Neuronal stem cell (in vitro differentiated cells): ENCODE results near the gene PIAS2.

Experiments
- DNase-seq: peaks from one replicate; pipeline ENCODE4 v3.0.0-alpha.2; 2013; ENCODE audit warnings: low spot score
- H2AFZ ChIP-seq: one replicate; pipeline ENCODE4 v1.6.1; 2013; ENCODE audit warnings: mild to moderate bottlenecking, low read length, inconsistent platforms
- H2AK5ac ChIP-seq: 2 replicates; pipeline ENCODE4 v1.6.1; 2013; ENCODE audit warnings: low read depth, mild to moderate bottlenecking, inconsistent platforms, low read length, moderate library complexity, mixed read lengths
- H2BK120ac ChIP-seq: 2 replicates; pipeline ENCODE4 v1.6.1; 2013; ENCODE audit warnings: low read depth, mild to moderate bottlenecking, inconsistent platforms, low read length, moderate library complexity, mixed read lengths
- H2BK12ac ChIP-seq: one replicate; pipeline ENCODE4 v1.6.1; 2013; ENCODE audit warnings: low read length, inconsistent platforms
- H2BK15ac ChIP-seq: 2 replicates; pipeline ENCODE4 v1.6.1; 2013; ENCODE audit warnings: mild to moderate bottlenecking, low read length, inconsistent platforms, mixed read lengths
- H2BK5ac ChIP-seq: one replicate; pipeline ENCODE4 v1.6.1; 2013; ENCODE audit warnings: inconsistent platforms, mild to moderate bottlenecking, low read length, moderate library complexity
- H3K14ac ChIP-seq: one replicate; pipeline ENCODE4 v1.6.1; 2013; ENCODE audit warnings: low read length, inconsistent platforms
- H3K18ac ChIP-seq: 2 replicates; pipeline ENCODE4 v1.6.1; 2013; ENCODE audit warnings: low read length, inconsistent platforms
- H3K23ac ChIP-seq: 2 replicates; pipeline ENCODE4 v1.6.1; 2013; ENCODE audit warnings: low read depth, mild to moderate bottlenecking, mixed read lengths, low read length, inconsistent platforms; ENCODE audit not compliant: poor library complexity
- H3K27ac ChIP-seq: replicated peaks from 3 replicates; pipeline ENCODE4 v1.5.1; 2013; ENCODE audit warnings: low read length, inconsistent platforms
- H3K27me3 ChIP-seq, 3 experiments: 2 replicates each; pipeline ENCODE4 v1.6.1; 2013; ENCODE audit warnings: low read length in 3 of 3, mild to moderate bottlenecking in 2 of 3, inconsistent platforms in 1 of 3, low read depth in 1 of 3, mixed read lengths in 1 of 3, moderate library complexity in 1 of 3; ENCODE audit not compliant: control insufficient read depth in 3 of 3, insufficient read depth in 3 of 3
- H3K36me3 ChIP-seq, 2 donors: replicated peaks in 1 of 2; 2 replicates each; pipeline ENCODE4 v1.6.1; 2013; ENCODE audit warnings: low read length in 2 of 2; ENCODE audit not compliant: control insufficient read depth in 2 of 2, insufficient read depth in 2 of 2
- H3K4ac ChIP-seq: 2 replicates; pipeline ENCODE4 v1.6.1; 2013; ENCODE audit warnings: inconsistent platforms, mild to moderate bottlenecking, low read length, moderate library complexity
- H3K4me1 ChIP-seq, 2 donors: 1 replicate in 1 of 2; 2 replicates in 1 of 2; pipeline ENCODE4 v1.6.1; 2013; ENCODE audit warnings: low read length in 2 of 2, low read depth in 1 of 2; ENCODE audit not compliant: control insufficient read depth in 2 of 2, insufficient read depth in 1 of 2
- H3K4me2 ChIP-seq: one replicate; pipeline ENCODE4 v1.6.1; 2013; ENCODE audit warnings: mild to moderate bottlenecking, low read length, inconsistent platforms; ENCODE audit not compliant: insufficient read depth, poor library complexity, severe bottlenecking
- H3K4me3 ChIP-seq, 2 donors: 2 replicates each; pipeline ENCODE4 v1.5.1; 2013; ENCODE audit warnings: low read length in 2 of 2, mild to moderate bottlenecking in 2 of 2, inconsistent platforms in 1 of 2, moderate library complexity in 1 of 2
- H3K79me1 ChIP-seq: one replicate; pipeline ENCODE4 v1.6.1; 2013; ENCODE audit warnings: low read depth, mild to moderate bottlenecking, inconsistent platforms, low read length, moderate library complexity
- H3K9ac ChIP-seq: one replicate; pipeline ENCODE4 v1.6.1; 2013; ENCODE audit warnings: mild to moderate bottlenecking, low read depth, low read length, inconsistent platforms; ENCODE audit not compliant: poor library complexity
- H3K9me3 ChIP-seq, 2 donors: replicated peaks in 1 of 2; 2 replicates each; pipeline versions ENCODE3 to v1.6.1; 2013; ENCODE audit warnings: low read length in 2 of 2, mild to moderate bottlenecking in 2 of 2, inconsistent platforms in 1 of 2, low read depth in 1 of 2, mixed read lengths in 1 of 2, moderate library complexity in 1 of 2; ENCODE audit not compliant: control insufficient read depth in 2 of 2, insufficient read depth in 1 of 2
- H4K8ac ChIP-seq: one replicate; pipeline ENCODE4 v1.6.1; 2013; ENCODE audit warnings: low read depth, mild to moderate bottlenecking, inconsistent platforms, low read length, moderate library complexity
- H4K91ac ChIP-seq: one replicate; pipeline ENCODE4 v1.6.1; 2013; ENCODE audit warnings: low read length, low read depth, mild to moderate bottlenecking, inconsistent platforms; ENCODE audit not compliant: poor library complexity
- WGBS, 2 donors: extraction: QIAGEN DNeasy Blood & Tissue Kit; methylation state at CpG; one replicate each; pipeline ENCODE4 v1.1.7; 2013; ENCODE audit warnings: missing lambda C conversion rate in 2 of 2, mixed read lengths in 1 of 2; ENCODE audit not compliant: insufficient read length in 2 of 2, insufficient replicate concordance in 1 of 2; ENCODE audit errors: extremely low coverage in 2 of 2; 5-methylcytosine and 5-hydroxymethylcytosine counted together

PIAS2 gene

DNA sequence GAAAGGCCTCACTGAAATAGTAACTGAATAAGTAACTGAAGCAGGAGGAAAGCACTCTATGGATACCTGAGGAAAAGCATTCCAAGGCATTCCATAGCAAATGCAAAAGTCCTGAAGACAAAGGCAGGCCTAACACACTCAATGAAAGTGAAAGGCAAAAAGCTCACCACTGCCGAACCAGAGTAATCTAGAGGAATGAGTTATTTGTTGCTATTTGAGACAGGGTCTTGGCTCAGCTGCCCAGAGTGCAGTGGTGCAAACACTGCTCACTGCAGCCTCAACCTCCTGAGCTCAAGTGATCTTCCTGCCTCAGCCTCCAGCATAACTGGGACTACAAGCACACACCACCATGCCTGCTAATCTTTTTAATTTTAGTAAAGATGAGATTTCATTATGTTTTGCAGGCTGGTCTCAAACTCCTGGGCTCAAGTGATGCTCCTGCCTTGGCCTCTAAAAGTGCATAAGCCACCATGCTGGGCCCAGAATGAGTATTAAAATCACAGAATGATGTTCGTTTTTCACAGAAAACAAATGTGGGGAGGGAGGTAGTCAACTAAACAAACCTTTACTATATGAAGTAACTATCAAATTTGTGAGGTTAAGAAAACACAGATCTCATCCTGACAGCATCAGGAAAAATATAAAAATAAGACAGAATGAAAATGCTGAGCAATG, 17.9 kb downstream of the PIAS2 start:
- DNase-seq: peak; percentile 40

GRCh38 chr18:46894124-46894523, 23.2 kb downstream of the PIAS2 start:
- Histone ChIP-seq H3K9me3 (peaks cover 8 to 14% of the 10 kb centered on the region in 2 donors), H3K4me1 (peaks cover 0 to 2% of the 10 kb centered on the region in 2 donors)
- no CpG with 5 or more reads among the region's 2 CpGs for WGBS, 2 donors

More for the DNA sequence above, 17.9 kb downstream of the PIAS2 start:
- H2AK5ac ChIP-seq: no peak overlapping the region
- H3K9ac ChIP-seq: no peak overlapping the region
- no peak overlapping the region for H4K91ac ChIP-seq
- H2BK12ac ChIP-seq: no peak overlapping the region
- peaks cover 0 to 5% of the 10 kb centered on the region in 2 donors for H3K4me1 ChIP-seq
- no peak overlapping the region for H2BK15ac ChIP-seq
- H3K18ac ChIP-seq: no peak overlapping the region
- H3K23ac ChIP-seq: no peak overlapping the region
- no peak overlapping the region for H3K4ac ChIP-seq
- no peak overlapping the region for H2BK120ac ChIP-seq
- no peaks in the 10 kb centered on the region for H3K27me3 ChIP-seq
- H2BK5ac ChIP-seq: no peak overlapping the region
- H3K36me3 ChIP-seq: no peaks in the 10 kb centered on the region
- no peak overlapping the region for H3K4me3 ChIP-seq
- no peaks in the 10 kb centered on the region for H3K79me1 ChIP-seq
- H3K14ac ChIP-seq: no peak overlapping the region
- H3K4me2 ChIP-seq: no peak overlapping the region
- H3K27ac ChIP-seq: peak overlapping the region; percentile 85
- no CpG with 5 or more reads among the region's 2 CpGs for WGBS, 2 donors
- H2AFZ ChIP-seq: no peak overlapping the region
- no peaks in the 10 kb centered on the region for H3K9me3 ChIP-seq
- no peak overlapping the region for H4K8ac ChIP-seq

GRCh38 chr18:46893360-46893759, 23.9 kb downstream of the PIAS2 start:
- Histone ChIP-seq H3K36me3 (peaks cover 7 to 24% of the 10 kb centered on the region in 2 donors), H2AFZ (no peak overlapping the region), H2BK120ac (no peak overlapping the region), H3K79me1 (peaks cover 2% of the 10 kb centered on the region), H3K4me1 (peaks cover 0 to 2% of the 10 kb centered on the region in 2 donors), H3K9ac (no peak overlapping the region), H3K23ac (no peak overlapping the region), H3K27ac (no peak overlapping the region), H3K9me3 (peaks cover 13 to 22% of the 10 kb centered on the region in 2 donors), H3K4me2 (no peak overlapping the region), H3K14ac (no peak overlapping the region), H4K8ac (no peak overlapping the region), H3K27me3 (no peaks in the 10 kb centered on the region), H2AK5ac (no peak overlapping the region), H3K4me3 (no peak overlapping the region), H2BK12ac (no peak overlapping the region), H3K18ac (no peak overlapping the region), H2BK15ac (no peak overlapping the region), H4K91ac (no peak overlapping the region), H3K4ac (no peak overlapping the region), H2BK5ac (no peak overlapping the region)
- DNase-seq: no peak
- no CpG with 5 or more reads among the region's 1 CpG for WGBS, 2 donors

More at GRCh38 chr18:46894124-46894523, 23.2 kb downstream of the PIAS2 start:
- Histone ChIP-seq H2BK5ac (no peak overlapping the region), H3K4ac (no peak overlapping the region), H3K4me3 (no peak overlapping the region), H3K4me2 (no peak overlapping the region), H2BK15ac (no peak overlapping the region), H4K91ac (no peak overlapping the region), H2AK5ac (no peak overlapping the region), H3K9ac (no peak overlapping the region), H3K14ac (no peak overlapping the region), H2AFZ (no peak overlapping the region), H3K79me1 (no peaks in the 10 kb centered on the region), H3K36me3 (peaks cover 2 to 16% of the 10 kb centered on the region in 2 donors), H2BK120ac (no peak overlapping the region), H3K23ac (no peak overlapping the region), H3K18ac (no peak overlapping the region), H4K8ac (no peak overlapping the region), H3K27ac (no peak overlapping the region), H3K27me3 (no peaks in the 10 kb centered on the region), H2BK12ac (no peak overlapping the region)
- no peak for DNase-seq

DNA sequence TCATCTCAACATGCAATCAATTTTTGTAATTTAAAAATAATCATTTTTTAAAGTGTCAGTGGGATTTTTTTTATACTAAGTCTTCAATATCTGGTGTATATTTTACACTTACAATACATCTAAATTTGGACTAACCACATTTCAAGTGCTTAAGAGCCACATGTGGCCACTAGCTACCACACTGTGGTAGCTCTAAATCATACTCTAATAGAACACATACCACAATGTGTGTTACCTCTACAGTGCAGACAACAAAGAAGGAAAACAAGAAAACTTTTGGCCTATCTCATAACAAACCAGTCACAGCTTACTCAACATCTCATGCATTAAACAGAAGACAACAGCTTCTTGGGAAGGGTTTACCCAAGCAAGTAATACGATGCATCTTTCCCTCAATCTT, 24.5 kb downstream of the PIAS2 start:
- H3K36me3 ChIP-seq: peaks cover 8 to 25% of the 10 kb centered on the region in 2 donors
- H3K9ac ChIP-seq: no peak overlapping the region

More for the DNA sequence above, 24.5 kb downstream of the PIAS2 start:
- H3K23ac ChIP-seq: no peak overlapping the region
- no peaks in the 10 kb centered on the region for H3K27me3 ChIP-seq
- H3K4ac ChIP-seq: no peak overlapping the region
- no peak overlapping the region for H3K4me3 ChIP-seq
- no peak overlapping the region for H3K4me2 ChIP-seq
- H2BK120ac ChIP-seq: no peak overlapping the region
- H3K79me1 ChIP-seq: peaks cover 2% of the 10 kb centered on the region
- DNase-seq: no peak
- H2BK12ac ChIP-seq: no peak overlapping the region
- H3K4me1 ChIP-seq: peaks cover 0 to 2% of the 10 kb centered on the region in 2 donors
- H2AK5ac ChIP-seq: no peak overlapping the region
- H4K91ac ChIP-seq: no peak overlapping the region
- no peak overlapping the region for H2AFZ ChIP-seq
- H3K14ac ChIP-seq: no peak overlapping the region
- no peak overlapping the region for H2BK15ac ChIP-seq
- WGBS, 2 donors: no CpG with 5 or more reads among the region's 1 CpG
- no peak overlapping the region for H2BK5ac ChIP-seq
- no peak overlapping the region for H3K27ac ChIP-seq
- no peak overlapping the region for H3K18ac ChIP-seq
- H4K8ac ChIP-seq: no peak overlapping the region
- peaks cover 14 to 25% of the 10 kb centered on the region in 2 donors for H3K9me3 ChIP-seq
